ENCODE data around the gene SMC1B. TPM values are rescaled to one million over a fixed set of nuclear protein-coding genes. Genes with fewer than 3 reads are reported as not detected.

The SMC1B gene
- total RNA-seq, 4 donors from 2014 or later = 0.17 TPM; not detected in 3

GRCh38 chr22:45422237-45422983 is 9.0 kb upstream of the SMC1B start:
- TF ChIP-seq CTCF (IDR thresholded peaks at IDR 0.05; ENCODE audit: low read depth) = no peak

- no peak for TF ChIP-seq CTCF (IDR thresholded peaks at IDR 0.05; ENCODE audit: low read depth)
Measured at GRCh38 chr22:45421349-45422055, 8.1 kb upstream of the SMC1B start.

GRCh38 chr22:45420539-45420938 is 7.1 kb upstream of the SMC1B start:
- no peak for TF ChIP-seq CTCF (IDR thresholded peaks at IDR 0.05; ENCODE audit: low read depth)

DNA sequence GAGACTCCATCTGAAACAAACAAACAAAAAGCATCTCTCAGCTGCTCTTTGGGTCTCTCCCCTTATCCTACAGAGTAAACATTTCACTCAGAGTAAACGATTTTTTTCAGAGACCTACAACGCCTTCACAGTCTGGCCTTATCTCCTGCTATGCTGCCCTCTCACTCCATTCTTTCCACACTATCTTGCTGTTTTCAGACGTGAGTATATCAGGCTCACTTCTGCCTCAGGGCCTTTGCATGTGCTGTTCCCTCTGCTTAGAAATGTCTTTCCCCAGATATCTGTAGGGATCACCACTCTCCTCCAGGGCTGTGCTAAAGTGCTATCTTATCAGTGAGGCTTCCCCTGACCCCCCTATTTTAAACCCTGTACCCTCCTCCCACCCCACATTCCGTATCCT is 6.6 kb upstream of the SMC1B start:
- TF ChIP-seq CTCF (IDR thresholded peaks at IDR 0.05; ENCODE audit: low read depth) = no peak

DNA sequence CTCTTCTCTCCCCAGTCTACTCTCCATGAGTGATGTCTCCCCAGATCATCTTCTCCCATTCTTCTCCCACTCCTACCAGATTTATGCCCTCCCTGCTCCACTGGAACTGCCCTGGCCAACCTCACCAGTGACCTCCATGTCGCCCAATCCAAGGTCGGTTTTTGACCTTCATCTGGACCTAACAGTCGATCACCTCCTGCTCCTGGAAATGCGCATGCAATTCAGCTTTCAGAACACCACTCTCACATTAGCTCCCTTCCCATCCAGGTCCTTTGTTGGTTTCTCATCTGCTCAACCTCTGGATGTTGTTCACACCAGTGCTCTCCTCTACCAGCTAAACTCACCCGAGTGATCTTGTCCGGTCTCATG is 5.4 kb upstream of the SMC1B start:
- TF ChIP-seq CTCF (IDR thresholded peaks at IDR 0.05; ENCODE audit: low read depth) = no peak

GRCh38 chr22:45418056-45418769 is 4.8 kb upstream of the SMC1B start:
- no peak for TF ChIP-seq CTCF (IDR thresholded peaks at IDR 0.05; ENCODE audit: low read depth)

DNA sequence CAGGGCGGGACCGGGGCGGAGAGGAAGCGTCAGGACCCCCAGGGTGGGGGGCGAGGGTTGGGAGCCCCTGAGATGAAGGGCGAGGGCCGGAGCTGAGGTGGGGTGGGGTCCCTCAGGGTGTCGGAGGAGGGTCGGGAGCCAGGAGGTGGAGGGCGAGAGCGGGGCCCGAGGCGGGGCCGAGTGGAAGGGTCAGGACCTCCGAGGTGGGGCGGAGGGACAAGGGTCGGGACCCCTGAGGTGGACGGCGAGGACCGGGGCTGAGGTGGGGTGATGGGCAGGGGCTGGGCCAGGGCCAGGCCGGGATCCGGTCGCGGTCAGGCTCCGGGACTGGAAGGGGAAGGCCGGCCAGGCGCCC is 409 bp downstream of the SMC1B start:
- no peak for TF ChIP-seq CTCF (IDR thresholded peaks at IDR 0.05; ENCODE audit: low read depth)
